ENCODE data around the gene RIMBP3C.

- TF ChIP-seq CTCF (IDR thresholded peaks at IDR 0.05; ENCODE audit: borderline replicate concordance, extremely low read depth, low read length, poor library complexity, severe bottlenecking) (no peak), EZH2 (IDR thresholded peaks at IDR 0.05; ENCODE audit: borderline replicate concordance, low read depth, low read length, severe bottlenecking) (no peak)
Measured at GRCh38 chr22:21573293-21573734, 22.1 kb upstream of the RIMBP3C start.
